HepG2 (cell line): Measurements from ENCODE around the gene UGT1A3. TPM values are rescaled to one million over a fixed set of nuclear protein-coding genes. Genes with fewer than 3 reads are reported as not detected.
A peak's percentile ranks its signal among the peaks of the same experiment; 100 is the strongest.

ENCODE experiments used
- CENPT ChIP-seq: sonication (generic); formaldehyde crosslinking; IDR thresholded peaks from 2 replicates; pipeline ENCODE4 v1.8.0; 2022; ENCODE audit warnings: low read depth, mild to moderate bottlenecking, moderate library complexity, missing genetic modification reagents
- FOXO1 ChIP-seq: sonication (generic); formaldehyde crosslinking; IDR thresholded peaks from 2 replicates; pipeline ENCODE4 v1.4.0; 2020; ENCODE audit warnings: missing genetic modification reagents
- IRF2 ChIP-seq: IDR thresholded peaks from 2 replicates; pipeline ENCODE4 v1.6.1; 2018; ENCODE audit warnings: missing genetic modification reagents, missing compliant biosample characterization
- NCOA1 ChIP-seq: sonication (generic); formaldehyde crosslinking; IDR thresholded peaks from 2 replicates; pipeline ENCODE4 v1.9.0; 2021; ENCODE audit warnings: missing genetic modification reagents
- NFIB ChIP-seq: sonication (generic); formaldehyde crosslinking; IDR thresholded peaks from 2 replicates; pipeline ENCODE4 v1.9.0; 2021; ENCODE audit warnings: missing genetic modification reagents, mild to moderate bottlenecking, borderline replicate concordance
- NFYB ChIP-seq: sonication (generic); formaldehyde crosslinking; IDR thresholded peaks from 2 replicates; pipeline ENCODE4 v1.4.0; 2020; ENCODE audit warnings: missing genetic modification reagents
- PHF8 ChIP-seq: sonication (generic); formaldehyde crosslinking; IDR thresholded peaks from 2 replicates; pipeline ENCODE4 v1.5.0; 2020; ENCODE audit warnings: missing genetic modification reagents
- SP2 ChIP-seq: sonication (generic); formaldehyde crosslinking; IDR thresholded peaks from 2 replicates; pipeline ENCODE4 v1.5.1; 2020; ENCODE audit warnings: mild to moderate bottlenecking, missing genetic modification reagents
- STAT5B ChIP-seq: sonication (generic); formaldehyde crosslinking; IDR thresholded peaks from 2 replicates; pipeline ENCODE4 v1.4.0; 2020; ENCODE audit warnings: missing genetic modification reagents
- U2AF1 ChIP-seq: fragments of 200-400 bp; formaldehyde crosslinking; optimal IDR thresholded peaks from 2 replicates; pipeline ENCODE3; 2017; ENCODE audit warnings: mild to moderate bottlenecking, low read depth, low read length
- USF2 ChIP-seq, 2 experiments: sonication (generic) in 1 of 2; formaldehyde crosslinking in 1 of 2; IDR thresholded peaks; 2 replicates each; pipeline versions ENCODE4 v1.5.1 to v1.6.1; 2011 to 2020; ENCODE audit warnings: borderline replicate concordance in 1 of 2, low read depth in 1 of 2, low read length in 1 of 2, mild to moderate bottlenecking in 1 of 2, missing genetic modification reagents in 1 of 2, moderate library complexity in 1 of 2
- ZC3H13 ChIP-seq: sonication (generic); formaldehyde crosslinking; IDR thresholded peaks from 2 replicates; pipeline ENCODE4 v1.8.1; 2023; ENCODE audit warnings: mild to moderate bottlenecking, missing genetic modification reagents, moderate library complexity
- ZFP37 ChIP-seq: sonication (generic); formaldehyde crosslinking; IDR thresholded peaks from 2 replicates; pipeline ENCODE4 v1.4.0; 2020; ENCODE audit warnings: missing genetic modification reagents, borderline replicate concordance
- ZNF275 ChIP-seq: sonication (generic); formaldehyde crosslinking; IDR thresholded peaks from 2 replicates; pipeline ENCODE4 v1.8.0; 2022; ENCODE audit warnings: missing genetic modification reagents, mild to moderate bottlenecking, inconsistent platforms, borderline replicate concordance
- ZNF570 ChIP-seq: sonication (generic); formaldehyde crosslinking; IDR thresholded peaks from 2 replicates; pipeline ENCODE4 v1.4.0; 2020; ENCODE audit warnings: mild to moderate bottlenecking, missing genetic modification reagents, borderline replicate concordance
- ZNF839 ChIP-seq: sonication (generic); formaldehyde crosslinking; IDR thresholded peaks from 2 replicates; pipeline ENCODE4 v1.4.0; 2020; ENCODE audit warnings: missing genetic modification reagents, mild to moderate bottlenecking, borderline replicate concordance
- polyA plus RNA-seq, 8 experiments: library from polyadenylated mRNA; depleted of rRNA in 3 of 8; stranded (reverse) in 7 of 8; unstranded in 1 of 8; fragments of >200 nt; fragmentation: Illumina TruSeq in 4 of 8; extraction: Trizol in 4 of 8; gene quantifications; 2 replicates each; pipeline versions ENCODE4 v1.2.1 to v1.2.3, GENCODE V29; 2011 to 2016; ENCODE audit warnings: low read depth in 4 of 8, missing spikeins in 1 of 8, mixed read lengths in 1 of 8; ENCODE audit not compliant: insufficient read depth in 1 of 8
- total RNA-seq, 5 experiments: library from RNA; depleted of rRNA; stranded (reverse); fragments of >200 nt; fragmentation: Illumina TruSeq; extraction: Trizol; gene quantifications; 2 replicates each; pipeline ENCODE4 v1.2.3, GENCODE V29; 2016; ENCODE audit warnings: low read depth in 1 of 5
- TF ChIP-seq, protein P1 (sequence below): sonication (generic); formaldehyde crosslinking; IDR thresholded peaks from 2 replicates; pipeline ENCODE4 v1.4.0; 2020; ENCODE audit warnings: missing genetic modification reagents
- TF ChIP-seq, protein P2 (sequence below): sonication (generic); formaldehyde crosslinking; IDR thresholded peaks from 2 replicates; pipeline ENCODE4 v1.4.0; 2020; ENCODE audit warnings: missing genetic modification reagents; ENCODE audit errors: not compliant biosample characterization
- TF ChIP-seq, protein P3 (sequence below): IDR thresholded peaks from 2 replicates; pipeline ENCODE4 v1.6.1; 2016; ENCODE audit warnings: low read depth, borderline replicate concordance
- TF ChIP-seq, protein P4 (sequence below): sonication (generic); formaldehyde crosslinking; IDR thresholded peaks from 2 replicates; pipeline ENCODE4 v1.5.0; 2020; ENCODE audit warnings: missing genetic modification reagents

Gene UGT1A3
- total and polyA plus RNA-seq, 2 of the 13 experiments (the other 11 are each of a cell fraction or from before 2014, with no cell fraction given): not detected

- TF ChIP-seq, protein P1, sequence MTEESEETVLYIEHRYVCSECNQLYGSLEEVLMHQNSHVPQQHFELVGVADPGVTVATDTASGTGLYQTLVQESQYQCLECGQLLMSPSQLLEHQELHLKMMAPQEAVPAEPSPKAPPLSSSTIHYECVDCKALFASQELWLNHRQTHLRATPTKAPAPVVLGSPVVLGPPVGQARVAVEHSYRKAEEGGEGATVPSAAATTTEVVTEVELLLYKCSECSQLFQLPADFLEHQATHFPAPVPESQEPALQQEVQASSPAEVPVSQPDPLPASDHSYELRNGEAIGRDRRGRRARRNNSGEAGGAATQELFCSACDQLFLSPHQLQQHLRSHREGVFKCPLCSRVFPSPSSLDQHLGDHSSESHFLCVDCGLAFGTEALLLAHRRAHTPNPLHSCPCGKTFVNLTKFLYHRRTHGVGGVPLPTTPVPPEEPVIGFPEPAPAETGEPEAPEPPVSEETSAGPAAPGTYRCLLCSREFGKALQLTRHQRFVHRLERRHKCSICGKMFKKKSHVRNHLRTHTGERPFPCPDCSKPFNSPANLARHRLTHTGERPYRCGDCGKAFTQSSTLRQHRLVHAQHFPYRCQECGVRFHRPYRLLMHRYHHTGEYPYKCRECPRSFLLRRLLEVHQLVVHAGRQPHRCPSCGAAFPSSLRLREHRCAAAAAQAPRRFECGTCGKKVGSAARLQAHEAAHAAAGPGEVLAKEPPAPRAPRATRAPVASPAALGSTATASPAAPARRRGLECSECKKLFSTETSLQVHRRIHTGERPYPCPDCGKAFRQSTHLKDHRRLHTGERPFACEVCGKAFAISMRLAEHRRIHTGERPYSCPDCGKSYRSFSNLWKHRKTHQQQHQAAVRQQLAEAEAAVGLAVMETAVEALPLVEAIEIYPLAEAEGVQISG: no peak
- TF ChIP-seq NFYB (CRISPR knock-in tag) (peak; percentile 46; the same call in 1 of the 2 replicates), FOXO1 (CRISPR knock-in tag) (no peak), ZFP37 (CRISPR knock-in tag) (no peak), NCOA1 (CRISPR knock-in tag) (no peak), ZC3H13 (no peak), NFIB (CRISPR knock-in tag) (no peak), CENPT (CRISPR knock-in tag) (no peak), STAT5B (CRISPR knock-in tag) (no peak), SP2 (CRISPR knock-in tag) (no peak), U2AF1 (no peak), ZNF275 (CRISPR knock-in tag) (no peak), ZNF839 (no peak), ZNF570 (CRISPR knock-in tag) (no peak), IRF2 (CRISPR knock-in tag) (0 out of 2 replicates have a peak, but pooled peaks have one; percentile 50), USF2 (IDR thresholded peaks at IDR 0.05; ENCODE audit: low read depth, low read length) (peak; percentile 46; the same call in 1 of the 2 replicates), USF2 (CRISPR knock-in tag; IDR thresholded peaks at IDR 0.05; ENCODE audit: borderline replicate concordance) (peak; percentile 52; the same call in 1 of the 2 replicates), PHF8 (CRISPR knock-in tag) (no peak)
- TF ChIP-seq, protein P2, sequence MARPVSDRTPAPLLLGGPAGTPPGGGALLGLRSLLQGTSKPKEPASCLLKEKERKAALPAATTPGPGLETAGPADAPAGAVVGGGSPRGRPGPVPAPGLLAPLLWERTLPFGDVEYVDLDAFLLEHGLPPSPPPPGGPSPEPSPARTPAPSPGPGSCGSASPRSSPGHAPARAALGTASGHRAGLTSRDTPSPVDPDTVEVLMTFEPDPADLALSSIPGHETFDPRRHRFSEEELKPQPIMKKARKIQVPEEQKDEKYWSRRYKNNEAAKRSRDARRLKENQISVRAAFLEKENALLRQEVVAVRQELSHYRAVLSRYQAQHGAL (CRISPR knock-in tag): no peak
- TF ChIP-seq, protein P3, sequence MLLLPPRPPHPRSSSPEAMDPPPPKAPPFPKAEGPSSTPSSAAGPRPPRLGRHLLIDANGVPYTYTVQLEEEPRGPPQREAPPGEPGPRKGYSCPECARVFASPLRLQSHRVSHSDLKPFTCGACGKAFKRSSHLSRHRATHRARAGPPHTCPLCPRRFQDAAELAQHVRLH (CRISPR knock-in tag): no peak
- TF ChIP-seq, protein P4, sequence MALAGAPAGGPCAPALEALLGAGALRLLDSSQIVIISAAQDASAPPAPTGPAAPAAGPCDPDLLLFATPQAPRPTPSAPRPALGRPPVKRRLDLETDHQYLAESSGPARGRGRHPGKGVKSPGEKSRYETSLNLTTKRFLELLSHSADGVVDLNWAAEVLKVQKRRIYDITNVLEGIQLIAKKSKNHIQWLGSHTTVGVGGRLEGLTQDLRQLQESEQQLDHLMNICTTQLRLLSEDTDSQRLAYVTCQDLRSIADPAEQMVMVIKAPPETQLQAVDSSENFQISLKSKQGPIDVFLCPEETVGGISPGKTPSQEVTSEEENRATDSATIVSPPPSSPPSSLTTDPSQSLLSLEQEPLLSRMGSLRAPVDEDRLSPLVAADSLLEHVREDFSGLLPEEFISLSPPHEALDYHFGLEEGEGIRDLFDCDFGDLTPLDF: no peak
These were observed 85.4 kb downstream of the UGT1A3 start (continued) for GRCh38 chr2:233814056-233814835.
